ENCODE measurements around the gene NELFB.

The NELFB gene

DNA sequence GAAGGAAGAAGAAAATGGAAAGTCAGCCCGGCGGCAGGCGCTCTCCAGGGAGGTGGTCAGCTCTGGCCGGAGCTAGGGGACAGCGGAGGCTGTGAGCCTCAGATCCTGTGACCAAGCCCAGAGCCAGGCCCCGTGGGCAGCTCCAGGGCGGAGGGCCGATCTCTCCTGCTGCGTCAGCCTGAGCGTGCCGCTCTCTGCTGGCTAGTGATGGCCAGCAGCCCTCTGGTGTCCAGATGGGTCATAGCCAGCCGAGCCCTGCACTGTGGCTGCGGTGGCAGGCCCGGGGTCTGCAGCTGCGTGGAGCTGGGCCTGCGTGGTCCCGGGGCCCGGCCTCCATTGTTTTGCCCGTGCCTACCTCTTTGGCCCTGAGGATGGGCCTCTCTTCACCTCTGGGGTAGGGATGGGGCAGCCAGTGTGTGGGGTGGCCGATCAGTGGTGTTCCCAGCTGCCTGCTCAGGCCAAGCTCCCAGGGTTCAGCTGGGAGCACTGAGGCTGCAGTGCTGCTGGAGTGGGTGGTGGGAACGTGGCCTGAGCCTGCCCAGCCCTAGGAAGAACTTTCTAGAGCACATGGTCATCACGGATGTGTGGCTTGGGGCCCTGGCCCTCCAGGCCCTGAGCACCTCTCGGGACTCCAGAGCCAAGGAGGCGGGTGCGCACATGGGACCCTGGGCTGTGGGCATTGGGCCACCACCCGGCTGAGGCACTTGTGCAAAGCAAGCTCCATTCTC, 64.0 kb downstream of the NELFB start:
- DNase-seq (ENCODE audit: insufficient read length, low spot score): peak; percentile 36
- no peak for TF ChIP-seq POLR2A (IDR thresholded peaks at IDR 0.05; ENCODE audit: low read depth, low read length)
- no peak for FAIRE-seq

DNA sequence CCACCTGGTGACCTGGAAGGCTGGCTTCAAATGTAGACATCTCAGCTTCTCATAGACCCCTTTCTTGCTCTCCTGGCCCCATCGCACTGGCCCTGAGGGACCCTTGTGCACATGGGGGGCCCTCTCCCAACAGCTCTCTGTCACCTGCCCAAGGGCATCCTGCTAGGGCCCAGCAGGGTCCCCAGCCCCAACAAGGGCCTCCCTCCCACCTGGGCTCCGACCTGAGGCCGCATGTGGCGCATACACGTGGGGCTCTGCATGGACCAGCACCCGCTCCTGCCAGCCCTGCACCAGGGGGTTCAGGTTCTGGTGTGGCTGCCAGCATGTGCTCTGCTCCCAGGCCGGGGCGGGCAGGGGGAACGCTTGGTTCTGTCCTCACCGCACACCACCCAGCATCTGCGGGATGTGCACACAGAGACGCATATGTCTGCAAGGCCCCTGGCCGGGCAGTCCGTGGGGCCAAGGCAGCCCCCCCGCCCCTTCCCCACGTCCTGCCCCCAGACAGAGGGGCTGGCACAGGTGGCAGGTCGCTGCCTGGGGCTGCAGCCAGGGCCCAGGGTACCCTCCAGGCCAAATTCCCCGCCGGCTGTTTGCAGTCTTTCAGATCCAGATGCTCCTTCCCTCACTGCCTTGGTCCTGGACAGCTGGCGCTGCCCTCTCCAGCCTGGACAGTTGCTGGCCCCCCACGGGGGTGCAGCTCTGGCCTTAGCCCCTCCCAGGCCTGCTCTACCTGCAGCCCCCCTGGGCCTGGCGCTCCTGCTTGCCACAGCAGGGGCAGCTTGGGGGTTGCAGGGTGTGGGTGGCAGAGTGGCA, 64.8 kb downstream of the NELFB start:
- no peak for DNase-seq (ENCODE audit: insufficient read length, low spot score)
- FAIRE-seq: no peak
- no peak for TF ChIP-seq POLR2A (IDR thresholded peaks at IDR 0.05; ENCODE audit: low read depth, low read length)

DNA sequence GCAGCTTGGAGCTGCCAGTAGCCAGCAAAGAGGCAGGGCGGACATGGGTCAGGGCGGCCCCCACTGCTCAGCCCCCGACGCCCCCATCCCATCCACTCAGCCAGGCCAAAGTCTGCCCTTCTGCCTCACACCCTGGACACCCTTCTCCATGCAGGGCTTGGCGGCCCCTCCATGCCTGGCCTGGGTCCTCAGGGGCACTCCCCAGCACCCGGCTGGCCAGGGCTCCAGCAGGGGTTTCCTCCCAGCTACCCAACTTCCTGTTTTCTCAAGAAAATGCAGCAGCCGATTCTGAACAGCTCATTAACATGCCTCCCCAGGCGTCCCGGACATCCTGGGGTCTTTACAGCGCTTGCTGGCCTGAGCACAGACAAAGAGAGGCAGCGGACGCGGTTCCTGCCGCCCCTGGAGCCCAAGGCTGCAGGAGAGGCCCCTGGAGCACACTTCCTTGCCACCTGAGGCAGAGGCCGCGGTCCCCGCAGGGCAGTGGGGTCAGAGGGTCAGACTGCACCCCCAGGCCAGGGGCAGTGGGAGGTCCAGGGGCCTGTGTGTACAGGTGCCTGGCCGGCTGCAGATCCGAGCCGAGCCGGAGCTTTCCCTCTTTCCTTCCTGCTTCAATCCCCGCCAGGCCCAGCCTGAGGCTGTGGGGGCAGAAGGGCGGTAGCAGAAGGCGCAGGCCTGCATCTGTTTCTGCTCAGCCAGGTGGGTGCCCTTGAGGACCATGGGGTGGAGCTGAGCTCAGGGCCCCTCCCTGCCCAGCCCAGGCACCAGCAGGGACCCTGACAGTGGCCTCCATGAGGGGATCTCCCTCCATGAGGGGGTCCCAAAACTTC, 65.6 kb downstream of the NELFB start:
- no peak for FAIRE-seq

DNA sequence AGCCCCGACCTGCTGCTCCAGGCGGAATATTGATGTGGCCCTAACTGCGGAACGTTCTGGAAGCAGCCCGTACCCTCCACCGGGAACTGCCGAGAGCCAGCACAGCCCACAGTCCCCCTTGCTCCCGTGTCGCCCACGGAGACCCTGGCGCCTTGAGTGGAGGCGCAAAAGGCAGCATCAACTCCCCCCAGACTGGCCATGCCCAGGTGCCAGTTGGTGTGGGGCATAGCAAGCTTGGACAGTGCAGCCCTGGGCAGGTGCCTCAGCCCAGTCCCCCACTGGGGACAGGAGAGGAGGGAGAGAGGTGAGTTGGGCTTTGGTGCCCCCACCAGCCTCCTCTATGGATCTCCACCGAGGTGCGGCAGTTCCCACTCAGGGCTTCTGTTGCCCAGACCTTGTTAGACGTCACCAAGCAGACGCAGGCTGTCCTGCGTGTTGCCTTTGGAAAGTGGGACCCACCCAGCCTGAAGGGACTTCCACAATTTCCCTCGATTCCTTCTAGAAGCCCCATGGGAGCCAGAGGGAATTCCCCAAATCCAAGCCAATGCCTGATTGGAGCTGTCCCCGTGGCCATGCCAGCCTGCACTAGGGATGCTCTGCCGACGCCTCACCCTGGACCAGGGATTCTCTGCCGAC, 66.7 kb downstream of the NELFB start:
- no peak for TF ChIP-seq POLR2A (IDR thresholded peaks at IDR 0.05; ENCODE audit: low read depth, low read length)
- no peak for FAIRE-seq
- no peak for DNase-seq (ENCODE audit: insufficient read length, low spot score)

More for the DNA sequence above, 65.6 kb downstream of the NELFB start:
- no peak for DNase-seq (ENCODE audit: insufficient read length, low spot score)
- no peak for TF ChIP-seq POLR2A (IDR thresholded peaks at IDR 0.05; ENCODE audit: low read depth, low read length)

Measured in H54 (cell line).